Ovary (tissue), 3 donors: ENCODE data around the gene MBOAT2.
"Not testable (repeated sequence)": the region's sequence is repeated elsewhere in the genome, so short reads cannot be mapped to it uniquely, and the experiment has no call there.

Experiments used
- CTCF ChIP-seq, 3 donors: fragments of 450-650 bp in 2 of 3; fragments of 200-600 bp in 1 of 3; IDR thresholded peaks; one replicate each; pipeline versions ENCODE4 v1.5.1 to v1.8.0; 2016 to 2022; ENCODE audit warnings: antibody characterized with exemption in 3 of 3, mild to moderate bottlenecking in 1 of 3
- EP300 ChIP-seq: sonication (generic); formaldehyde crosslinking; IDR thresholded peaks from one replicate; pipeline ENCODE4 v1.6.1; 2017; ENCODE audit warnings: antibody characterized with exemption
- POLR2A ChIP-seq: fragments of 450-650 bp; IDR thresholded peaks from one replicate; pipeline ENCODE4 v1.6.1; 2017; ENCODE audit warnings: antibody characterized with exemption, mild to moderate bottlenecking, moderate library complexity
- donor health status: DM: no; HTN: no; CAD: no.

- TF ChIP-seq POLR2A; CTCF (IDR thresholded peaks at IDR 0.05); EP300: not testable (repeated sequence)
These were observed 108.2 kb downstream of the MBOAT2 start for GRCh38 chr2:8895087-8895912.
